ENCODE results near the gene OR2AG1.

OR2AG1 gene, protein sequence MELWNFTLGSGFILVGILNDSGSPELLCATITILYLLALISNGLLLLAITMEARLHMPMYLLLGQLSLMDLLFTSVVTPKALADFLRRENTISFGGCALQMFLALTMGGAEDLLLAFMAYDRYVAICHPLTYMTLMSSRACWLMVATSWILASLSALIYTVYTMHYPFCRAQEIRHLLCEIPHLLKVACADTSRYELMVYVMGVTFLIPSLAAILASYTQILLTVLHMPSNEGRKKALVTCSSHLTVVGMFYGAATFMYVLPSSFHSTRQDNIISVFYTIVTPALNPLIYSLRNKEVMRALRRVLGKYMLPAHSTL

DNA sequence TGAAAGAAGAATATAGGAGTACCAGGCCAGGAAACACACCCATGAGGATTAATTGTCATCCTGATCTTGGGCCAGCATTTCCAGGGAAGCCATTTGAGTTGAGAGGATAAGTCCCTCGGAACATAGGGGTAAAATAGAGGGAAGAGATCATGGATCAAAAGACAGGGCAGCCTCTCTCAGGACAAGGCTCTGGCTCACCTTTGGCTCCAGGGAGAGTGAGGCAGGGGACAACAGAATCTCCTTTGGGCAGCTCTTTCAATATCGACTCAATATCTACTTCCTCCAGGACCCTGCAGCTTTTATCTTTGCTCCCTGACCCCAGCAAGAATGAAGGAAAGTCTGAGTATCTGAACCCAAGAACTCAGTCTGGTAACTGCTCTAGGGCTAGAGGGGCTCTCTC lies at the start of gene OR2AG1:
TSS of gene OR2AG1 (plus strand) at position 301 of the 400 bp plus-strand sequence. CDS start 2,018 bp downstream, outside the sequence.
- no peak for DNase-seq (ENCODE audit: low read depth)

DNA sequence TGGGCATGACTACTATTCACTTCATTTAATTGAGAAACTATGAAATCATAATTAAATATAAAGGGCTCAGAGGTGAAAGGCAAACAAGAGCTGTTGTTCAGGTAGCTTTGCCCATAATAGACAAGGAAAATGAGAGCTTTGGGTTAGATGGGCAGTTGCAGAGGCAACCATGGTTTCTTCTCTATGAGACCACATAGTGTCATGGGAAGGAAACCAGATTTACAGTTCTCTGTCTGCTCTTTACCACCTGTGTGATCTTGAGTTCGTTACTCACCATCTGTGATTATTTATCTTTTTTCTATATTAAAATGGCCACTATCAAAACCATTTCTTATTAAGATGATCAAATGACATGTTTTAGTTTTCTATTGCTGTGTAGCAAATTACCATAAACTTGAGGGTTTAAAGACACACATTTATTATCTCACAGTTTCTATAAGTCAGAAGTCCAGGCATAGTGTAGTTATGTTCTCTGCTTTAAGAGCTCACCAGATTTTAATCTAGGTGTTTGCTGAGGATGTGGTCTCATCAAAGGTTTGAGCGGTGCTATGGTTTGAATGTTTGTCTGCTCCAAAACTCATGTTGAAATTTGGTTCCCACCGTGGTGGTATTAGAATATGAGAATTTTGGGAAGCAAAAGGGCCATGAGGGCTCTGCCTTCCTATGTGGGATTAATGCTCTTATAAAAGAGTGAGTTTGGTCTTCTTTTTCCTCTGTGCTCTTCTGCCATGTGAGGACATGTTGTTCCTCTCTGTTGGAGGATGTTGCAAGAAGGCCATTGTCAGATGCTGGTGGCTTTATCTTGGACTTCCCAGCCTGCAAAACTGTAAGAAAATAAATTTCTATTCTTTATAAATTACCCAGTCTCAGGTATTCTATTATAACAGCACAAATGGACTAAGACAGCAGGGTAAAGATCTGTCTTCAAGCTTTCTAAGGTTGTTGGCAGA lies 49.2 kb upstream of the OR2AG1 start:
- no peak for DNase-seq (ENCODE audit: low read depth)

DNA sequence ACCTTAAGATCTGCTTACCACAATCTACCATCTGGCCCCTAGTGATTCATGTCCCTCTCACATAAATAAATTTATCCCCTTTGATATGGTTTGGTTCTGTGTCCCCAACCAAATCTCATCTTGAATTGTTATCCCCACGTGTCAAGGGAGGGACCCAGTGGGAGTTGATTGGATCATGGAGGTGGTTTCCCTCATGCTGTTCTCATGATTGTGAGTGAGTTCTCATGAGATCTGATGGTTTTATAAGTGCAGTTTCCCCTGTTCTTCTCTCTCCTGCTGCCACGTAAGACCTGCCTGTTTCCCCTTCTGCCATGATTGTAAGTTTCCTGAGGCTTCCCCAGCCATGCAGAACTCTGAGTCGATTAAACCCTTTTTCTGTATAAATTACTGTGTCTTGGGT lies 48.2 kb upstream of the OR2AG1 start:
- no peak for DNase-seq (ENCODE audit: low read depth)

DNA sequence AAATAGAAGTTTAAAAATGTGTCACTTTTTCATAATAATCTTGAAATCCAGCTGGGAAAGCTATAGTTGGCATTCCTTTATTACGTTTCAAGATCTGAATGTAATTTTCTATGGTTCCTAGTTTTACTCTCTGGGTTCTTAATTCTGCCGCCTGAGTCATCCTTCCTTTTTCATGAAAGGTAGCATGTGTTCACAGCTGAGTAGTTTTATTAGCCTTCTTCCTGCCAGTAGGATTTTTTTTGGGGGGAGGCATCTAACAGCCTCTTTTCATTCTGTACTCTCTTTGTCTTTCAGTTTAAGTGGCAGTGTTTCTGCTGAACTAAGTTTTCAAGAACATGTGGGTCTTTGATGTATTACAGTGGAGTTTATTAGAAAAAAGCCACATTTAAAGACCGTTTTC lies 47.5 kb upstream of the OR2AG1 start:
- no peak for DNase-seq (ENCODE audit: low read depth)

DNA sequence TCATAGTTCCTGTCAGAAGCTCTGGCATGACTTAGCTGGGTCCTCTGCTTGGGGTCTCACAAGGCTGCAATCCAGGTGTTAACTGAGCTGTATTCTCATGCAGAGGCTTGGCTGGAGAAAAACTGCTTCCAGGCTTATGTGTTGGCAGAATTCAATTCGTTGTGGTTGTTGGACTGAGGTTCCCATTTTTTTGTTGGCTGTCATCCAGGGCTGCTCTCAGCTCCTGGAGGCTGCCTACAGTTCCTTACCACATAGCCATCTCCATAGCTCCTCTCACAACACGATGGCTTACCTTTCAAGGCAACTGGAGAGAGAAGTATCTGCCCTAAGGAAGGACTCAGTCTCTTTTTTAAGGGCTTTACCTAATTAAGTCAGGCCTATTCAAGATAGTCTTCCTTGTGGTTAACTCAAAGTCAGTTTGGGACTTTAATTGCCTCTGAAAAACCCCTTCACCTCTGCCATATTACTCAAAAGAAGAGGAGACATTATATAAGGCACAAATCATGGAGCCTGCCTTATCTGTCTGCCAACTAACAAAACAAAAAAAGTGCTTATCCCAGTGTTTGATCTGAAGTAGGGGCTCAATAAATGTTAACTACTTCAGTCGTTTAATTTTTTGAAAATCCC lies 46.2 kb upstream of the OR2AG1 start:
- no peak for DNase-seq (ENCODE audit: low read depth)

DNA sequence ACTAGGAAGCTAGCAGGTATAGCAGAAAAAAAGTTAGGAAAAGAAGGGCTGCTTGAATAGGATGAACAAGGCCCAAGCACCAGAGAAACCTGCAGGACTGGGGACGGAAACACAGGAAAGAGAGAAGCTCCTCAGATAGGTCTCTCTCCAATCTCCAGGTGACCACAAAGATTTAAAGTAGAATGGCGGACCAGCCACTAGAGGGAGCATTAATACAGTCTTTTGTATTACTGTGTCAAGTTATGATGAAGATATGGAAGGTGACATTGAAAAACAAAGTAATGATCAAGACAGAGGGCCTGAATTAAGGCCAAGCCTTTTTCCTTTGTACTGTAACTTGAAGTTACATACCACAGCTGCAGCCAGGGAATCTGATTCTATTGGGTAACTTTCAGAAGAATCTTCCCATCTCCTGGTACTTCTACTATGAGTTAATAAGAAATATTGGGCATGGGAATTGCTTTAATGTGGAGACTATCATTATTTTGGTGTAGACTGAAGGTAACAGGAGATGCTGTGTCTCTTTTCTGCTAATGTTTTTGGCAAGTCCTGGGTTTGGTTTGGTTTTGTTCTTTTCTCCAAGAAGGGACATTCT lies 44.9 kb upstream of the OR2AG1 start:
- DNase-seq (ENCODE audit: low read depth), result no peak

DNA sequence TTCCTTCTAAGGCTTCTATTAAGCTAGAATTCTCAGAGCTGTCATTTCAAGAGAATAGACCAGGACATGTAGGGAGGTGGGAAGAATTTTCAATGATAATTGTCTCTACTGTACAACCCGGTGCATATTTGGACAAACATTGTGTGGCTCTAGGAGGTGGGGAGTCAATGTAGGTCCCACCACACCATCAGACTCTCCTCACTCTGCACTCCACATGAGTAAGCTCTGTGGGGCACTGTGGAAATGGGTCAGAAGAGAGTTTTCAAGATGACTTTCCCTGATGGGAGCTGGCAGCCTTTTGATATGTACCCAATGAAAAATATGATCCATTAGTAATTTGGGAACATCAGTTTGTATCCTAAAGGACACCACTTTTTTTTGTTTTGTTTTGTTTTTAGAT lies 44.2 kb upstream of the OR2AG1 start:
- DNase-seq (ENCODE audit: low read depth), result no peak

DNA sequence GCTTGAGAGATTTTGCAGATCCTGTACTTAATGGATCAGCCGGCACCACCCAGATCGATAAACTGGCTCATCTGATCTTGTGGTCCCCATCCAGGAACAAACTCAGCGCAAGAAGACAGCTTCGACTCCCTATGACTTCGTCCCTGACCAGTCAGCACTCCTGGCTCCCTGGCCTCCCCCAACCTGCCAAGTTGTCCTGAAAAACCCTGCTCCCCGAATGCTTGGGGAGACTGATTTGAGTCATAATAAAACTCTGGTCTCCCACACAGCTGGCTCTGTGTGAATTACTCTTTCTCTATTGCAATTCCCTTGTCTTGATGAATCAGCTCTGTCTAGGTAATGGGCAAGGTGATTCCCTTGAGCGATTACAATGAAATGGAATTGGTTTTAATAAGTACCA lies 40.6 kb upstream of the OR2AG1 start:
- DNase-seq (ENCODE audit: low read depth), result no peak

DNA sequence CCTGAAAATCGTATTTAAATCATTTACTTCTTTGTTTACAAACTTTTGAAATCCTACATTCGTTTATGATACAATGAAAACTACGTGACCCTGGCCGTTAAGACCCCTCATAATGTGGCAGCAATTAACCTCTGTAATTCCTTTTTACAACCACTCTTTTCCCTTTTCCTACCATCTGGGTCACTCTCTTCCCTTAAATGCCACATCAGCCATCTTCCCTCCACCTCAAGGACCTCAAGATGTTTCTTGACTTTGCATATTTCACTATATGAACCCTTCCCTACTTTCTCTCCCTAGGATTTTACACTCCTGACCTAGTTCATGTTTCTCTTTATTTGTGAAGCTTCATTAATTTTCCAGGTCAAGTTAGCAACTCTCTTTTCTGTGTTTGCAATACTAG lies 37.8 kb upstream of the OR2AG1 start:
- no peak for DNase-seq (ENCODE audit: low read depth)

DNA sequence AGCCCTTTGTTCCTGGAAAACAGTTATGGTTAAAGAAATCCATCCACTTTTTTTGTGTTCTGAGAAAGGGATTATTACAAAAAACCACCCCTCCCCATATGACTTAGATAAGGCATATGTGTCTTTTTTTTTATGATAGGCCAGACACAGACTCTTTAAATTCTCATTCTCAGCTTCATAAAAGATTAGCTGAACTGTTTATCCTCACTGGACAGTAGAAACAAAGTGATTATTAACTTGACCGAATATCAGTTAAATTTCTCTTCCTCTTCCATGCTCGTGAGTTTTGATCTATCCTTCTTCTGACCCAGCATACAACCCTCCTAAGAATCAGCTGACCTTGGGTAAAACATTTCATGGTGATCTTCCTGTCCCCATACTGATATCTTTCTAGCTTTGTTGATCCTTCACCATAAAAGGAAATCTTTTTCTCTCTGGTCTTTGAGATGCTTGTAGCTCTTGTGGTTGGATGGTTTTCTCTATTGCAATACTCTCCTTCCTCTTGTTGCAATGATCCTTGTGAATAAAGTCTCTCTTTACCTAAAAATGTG lies 37.3 kb upstream of the OR2AG1 start:
- DNase-seq (ENCODE audit: low read depth), result peak; percentile 50

DNA sequence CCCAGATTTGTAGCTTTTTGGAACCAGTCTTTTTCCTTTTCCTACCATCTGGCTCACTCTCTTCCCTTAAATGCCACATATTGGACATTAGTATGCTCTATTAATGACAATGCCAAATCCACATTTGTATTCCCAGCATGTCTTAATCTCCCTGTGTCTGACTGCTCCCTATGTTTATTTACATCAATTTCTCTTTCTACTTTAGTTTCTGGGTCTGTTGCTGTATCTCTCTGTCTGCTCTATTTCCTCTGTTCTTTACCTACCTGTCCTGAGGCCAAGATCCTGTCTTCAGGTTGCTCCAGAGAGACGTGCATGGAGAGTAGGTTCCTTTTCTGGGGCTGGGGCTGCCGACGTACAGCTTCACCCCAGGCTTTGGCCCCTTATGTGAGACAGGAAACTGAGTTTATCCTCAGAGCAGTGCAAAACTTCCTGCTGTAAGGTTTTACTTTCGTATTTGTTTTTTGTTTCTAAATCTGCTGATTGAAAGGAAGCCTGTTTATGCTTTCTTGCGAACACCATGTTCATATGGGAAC lies 36.7 kb upstream of the OR2AG1 start:
- DNase-seq (ENCODE audit: low read depth), result no peak

DNA sequence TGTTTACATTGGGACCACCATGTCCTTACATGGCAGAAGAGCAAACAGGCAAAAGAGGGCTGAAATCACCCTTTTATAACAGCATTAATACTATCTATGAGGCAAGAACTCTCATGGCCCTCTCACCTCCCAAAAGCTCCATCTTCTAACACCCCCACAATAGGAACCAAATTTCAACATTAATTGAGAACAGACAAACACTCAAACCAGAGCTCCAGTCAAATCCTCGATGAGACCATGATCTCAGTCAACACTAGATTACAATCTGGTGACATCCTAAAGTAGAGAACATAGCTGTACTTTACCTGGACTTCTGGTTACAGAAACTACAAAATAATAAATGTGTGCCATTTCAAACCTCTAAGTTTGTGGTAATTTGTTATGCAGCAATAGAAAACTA lies 36.2 kb upstream of the OR2AG1 start:
- DNase-seq (ENCODE audit: low read depth), result no peak

DNA sequence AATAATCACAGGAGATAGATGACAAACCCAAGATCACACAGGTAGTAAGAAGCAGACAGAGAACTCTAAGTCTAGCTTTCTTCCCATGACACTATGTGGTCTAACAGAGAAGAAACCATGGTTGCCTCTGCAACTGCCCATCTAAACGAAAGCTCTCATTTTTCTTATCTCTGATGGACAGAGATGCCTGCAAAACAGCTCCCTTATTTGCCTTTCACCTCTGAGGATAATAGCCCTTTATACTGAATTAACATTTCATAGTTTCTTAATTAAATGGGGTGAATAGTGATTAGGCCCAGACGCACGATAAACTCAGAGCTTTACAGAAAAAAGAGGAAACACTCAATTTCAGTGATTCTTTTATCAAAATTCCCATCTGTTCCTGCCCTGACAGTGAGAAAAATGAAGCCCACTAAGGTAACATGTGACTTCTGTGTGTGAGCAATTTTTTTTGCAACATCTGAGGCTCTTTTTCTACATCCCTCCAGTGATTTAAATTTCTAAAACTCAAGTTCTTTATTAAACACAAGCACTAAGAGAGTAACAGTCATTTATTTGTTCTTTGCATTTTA lies 35.6 kb upstream of the OR2AG1 start:
- DNase-seq (ENCODE audit: low read depth), result no peak

DNA sequence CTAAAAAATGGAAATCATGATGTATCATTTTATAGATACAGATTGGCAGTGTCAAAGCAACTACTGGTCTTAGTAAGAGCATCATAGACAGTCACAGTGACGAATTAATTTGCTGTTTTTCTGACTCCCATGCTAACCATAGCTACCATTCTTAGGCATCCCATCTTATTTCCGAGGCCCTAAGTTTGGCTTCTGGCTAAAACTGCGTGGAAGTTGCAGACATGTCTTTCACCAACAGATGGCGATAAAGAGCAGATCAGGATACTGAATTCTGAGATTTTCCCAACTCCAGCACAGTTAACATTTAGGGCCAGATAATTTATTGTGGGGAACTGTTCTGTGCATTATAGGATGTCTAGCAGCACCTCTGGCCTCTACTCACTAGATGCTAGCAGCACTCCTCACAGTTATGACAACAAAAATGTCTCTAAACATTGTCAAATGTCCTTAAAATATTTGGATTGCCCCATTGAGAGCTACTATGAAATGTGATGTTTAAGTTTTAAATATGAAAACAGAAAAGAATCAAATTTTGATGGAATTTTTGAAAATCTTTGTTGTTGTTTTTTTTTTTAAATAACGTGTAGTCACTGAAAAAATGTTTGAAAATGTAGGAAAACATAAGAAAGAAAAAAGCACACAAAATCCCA lies 27.4 kb upstream of the OR2AG1 start:
- peak; percentile 15 for DNase-seq (ENCODE audit: low read depth)

DNA sequence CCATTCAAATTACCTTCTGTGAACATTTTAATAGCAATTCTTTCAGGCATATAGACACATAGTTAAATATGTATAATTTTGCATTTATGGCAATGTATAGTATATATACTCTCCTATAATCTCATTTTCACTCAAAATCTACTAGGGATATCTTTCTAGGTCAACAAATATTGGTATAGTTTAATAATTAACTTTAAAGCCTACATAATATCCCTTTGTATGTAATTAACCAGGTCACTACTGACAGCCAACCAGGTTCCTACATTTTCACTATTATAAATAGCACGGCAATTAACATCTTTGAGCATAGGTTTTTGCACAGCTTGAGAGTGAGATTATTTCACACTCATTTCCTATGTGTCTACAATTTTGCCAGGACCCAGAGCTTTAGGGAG lies 26.9 kb upstream of the OR2AG1 start:
- DNase-seq (ENCODE audit: low read depth), result no peak

DNA sequence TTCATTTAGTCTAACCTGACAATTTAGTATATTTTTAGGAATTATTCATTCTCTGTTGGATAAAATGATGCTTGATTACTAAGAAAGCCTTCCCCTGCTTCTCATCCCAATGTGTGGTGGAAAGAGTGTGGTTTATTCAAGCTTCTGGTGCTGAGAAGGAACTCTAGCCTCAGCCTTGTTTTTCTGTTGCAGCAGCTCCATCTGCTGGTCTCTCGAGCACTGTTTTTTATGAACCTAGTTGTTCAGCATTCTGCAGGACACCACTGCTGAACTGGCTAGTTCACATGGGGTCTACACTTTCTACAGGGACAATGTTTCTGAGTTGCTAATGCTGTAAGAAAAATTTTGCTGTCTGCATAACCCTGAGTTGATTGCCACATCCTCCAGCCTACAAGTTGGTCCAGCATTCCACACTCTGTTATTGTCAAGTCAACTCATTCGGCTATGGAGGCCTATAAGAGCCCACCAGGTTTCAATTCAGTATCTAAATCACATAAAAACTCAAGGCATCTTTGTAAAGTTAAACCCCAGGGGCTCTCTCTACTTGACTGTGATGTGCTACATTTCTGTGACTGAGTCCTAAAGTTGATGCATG lies 25.4 kb upstream of the OR2AG1 start:
- peak; percentile 27 for DNase-seq (ENCODE audit: low read depth)

DNA sequence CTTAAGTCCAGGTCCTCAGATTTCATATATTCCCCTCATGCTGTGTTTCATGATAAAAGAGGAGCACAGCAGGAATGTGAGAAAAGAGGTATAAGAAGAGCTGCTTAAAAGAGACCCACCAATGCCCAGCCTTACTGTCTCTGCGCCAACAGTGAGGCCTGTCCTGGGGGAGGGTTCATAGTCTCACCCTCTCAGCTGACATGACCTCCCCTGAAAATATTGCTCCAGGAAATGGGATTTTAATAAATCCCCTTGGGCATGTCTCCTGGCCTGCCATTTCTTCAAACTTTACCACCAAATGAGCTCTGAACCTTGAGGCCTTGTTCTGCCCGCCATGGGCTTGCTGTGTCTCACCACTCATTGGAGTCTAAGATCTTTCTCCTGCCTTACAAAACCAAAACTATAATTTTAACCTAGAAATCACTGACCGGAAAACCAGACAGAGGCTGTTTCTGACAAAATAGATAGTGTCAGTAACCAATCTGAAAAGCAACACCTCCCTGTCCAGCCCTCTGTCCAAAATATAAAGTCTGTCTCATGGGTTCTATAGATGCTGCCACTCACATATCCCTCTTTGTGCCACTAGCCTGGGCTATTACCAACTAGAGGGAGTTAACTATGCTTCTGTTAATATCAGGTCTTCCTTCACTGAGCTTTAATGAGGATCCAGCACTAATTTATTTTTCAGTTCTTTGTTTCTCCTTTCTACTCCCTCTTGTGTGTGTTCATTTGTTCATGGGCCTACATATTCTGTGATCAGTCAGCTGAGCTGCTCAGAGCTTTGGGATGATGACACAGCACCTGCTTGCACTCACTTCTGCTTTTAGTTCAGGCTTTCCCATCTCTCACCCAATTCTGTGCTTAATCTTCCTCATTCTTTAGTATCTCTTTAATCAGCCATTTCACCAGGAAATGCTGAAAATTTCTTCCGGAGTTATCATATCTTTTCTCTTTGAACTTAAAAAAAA lies 10.6 kb upstream of the OR2AG1 start, which contains the start of gene OR2AG2:
TSS of gene OR2AG2 (minus strand) at position 51 of the 968 bp plus-strand sequence. CDS start 3,019 bp downstream, outside the sequence.
- DNase-seq (ENCODE audit: low read depth), result no peak

DNA sequence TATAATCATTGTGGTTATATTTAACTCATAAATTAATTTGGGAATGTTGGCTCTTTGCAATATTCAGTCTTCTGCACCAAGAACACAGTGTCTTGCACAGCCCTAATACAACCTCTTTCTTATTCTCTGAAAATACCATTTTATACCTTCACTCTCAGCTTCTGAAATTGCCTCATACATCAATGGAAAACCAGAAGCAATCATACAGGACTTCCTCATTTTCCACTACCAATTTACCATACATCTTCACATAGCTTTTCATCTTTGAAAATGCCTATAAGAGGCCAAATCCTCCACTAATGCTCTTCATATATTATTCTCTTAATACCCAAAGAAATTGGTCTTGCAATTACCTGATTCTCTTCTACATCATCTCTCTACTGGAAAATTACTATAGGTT lies 4.3 kb upstream of the OR2AG1 start:
- no peak for DNase-seq (ENCODE audit: low read depth)

DNA sequence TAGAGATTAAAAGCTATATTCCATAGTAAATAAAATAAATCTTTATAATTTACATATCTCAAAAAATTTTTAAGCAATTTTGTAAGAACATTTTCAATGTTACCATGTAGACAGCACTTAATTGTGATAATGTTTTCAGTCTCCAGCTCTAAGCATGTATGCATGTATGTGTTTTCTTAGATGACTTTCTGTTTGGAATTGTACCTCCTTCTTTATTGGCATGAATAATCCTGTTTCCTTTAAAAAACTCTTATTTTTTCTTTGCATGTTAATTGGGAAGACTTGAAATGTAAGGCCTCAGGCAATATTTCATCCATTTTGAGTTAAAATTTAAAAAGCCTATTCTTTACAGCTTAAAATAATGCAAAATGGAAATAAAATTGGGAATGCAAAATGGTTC lies 2.0 kb upstream of the OR2AG1 start:
- DNase-seq (ENCODE audit: low read depth), result no peak
